ENCODE measurements around the gene JCAD. TPM values are rescaled to one million over a fixed set of nuclear protein-coding genes. Genes with fewer than 3 reads are reported as not detected.

Gene JCAD
- polyA plus RNA-seq, 1 of the 3 experiments (the other 2 are of a cell fraction): 19.0 TPM

DNA sequence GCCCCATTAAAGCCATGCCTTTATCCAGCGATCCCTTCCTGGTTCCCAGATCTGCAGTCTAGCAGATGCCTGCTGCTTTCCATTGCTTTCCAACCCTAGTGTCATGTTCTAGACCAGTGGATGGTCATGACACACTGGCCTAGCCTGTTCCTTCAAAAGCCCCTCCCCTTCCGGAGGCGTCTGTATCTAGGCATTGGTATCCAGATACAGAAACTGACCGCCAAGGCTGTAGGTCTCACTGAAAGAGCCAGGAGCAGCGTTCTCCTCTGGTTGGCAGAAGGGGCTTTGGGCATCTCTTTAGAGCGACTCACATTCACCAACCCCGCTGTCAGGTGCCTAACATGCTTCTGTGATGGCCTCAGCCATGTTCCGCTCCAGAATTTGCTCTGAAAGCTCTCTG is 22.6 kb downstream of the JCAD start:
- H3K9me3 ChIP-seq: no peaks in the 10 kb centered on the region
- peaks cover 99% of the 10 kb centered on the region for H3K79me2 ChIP-seq (ENCODE audit: insufficient read depth)
- no peaks in the 10 kb centered on the region for H3K27me3 ChIP-seq (ENCODE audit: insufficient read depth)
- no peak overlapping the region for H3K4me3 ChIP-seq (ENCODE audit: low read depth in 2 of 2, low read length in 1 of 2)
- CTCF ChIA-PET: no interaction called here
- H3F3A ChIP-seq (replicated peaks; ENCODE audit: insufficient read depth): peaks cover 8% of the 10 kb centered on the region
- no peak overlapping the region for H2AFZ ChIP-seq (ENCODE audit: low read depth)
- H3K4me2 ChIP-seq: no peak overlapping the region
- peaks cover 67 to 77% of the 10 kb centered on the region in 2 experiments for H3K36me3 ChIP-seq (replicated peaks in 1 of 2; ENCODE audit: control insufficient read depth in 1 of 2, insufficient read depth in 2 of 2, low read length in 1 of 2)
- POLR2A ChIA-PET: no interaction called here
- no peaks in the 10 kb centered on the region for H3K9me2 ChIP-seq
- no peak for DNase-seq
- peaks cover 81% of the 10 kb centered on the region for H4K20me1 ChIP-seq (ENCODE audit: insufficient read depth)
- H3K4me1 ChIP-seq (ENCODE audit: control insufficient read depth in 1 of 2, insufficient read depth in 2 of 2, low read depth in 1 of 2, low read length in 1 of 2): peaks cover 0 to 4% of the 10 kb centered on the region in 2 experiments; a peak in 1 of 4 replicates
- H3K27ac ChIP-seq (ENCODE audit: low read depth in 2 of 2, low read length in 1 of 2): no peak overlapping the region
- no peak overlapping the region for H3K9ac ChIP-seq
- WGBS (ENCODE audit: low lambda C conversion rate): 95% methylated on average over 7 of the region's 8 CpGs
- no peak for TF ChIP-seq SMC3 (IDR thresholded peaks at IDR 0.05; ENCODE audit: low read depth, low read length)
- TF ChIP-seq, protein P1, sequence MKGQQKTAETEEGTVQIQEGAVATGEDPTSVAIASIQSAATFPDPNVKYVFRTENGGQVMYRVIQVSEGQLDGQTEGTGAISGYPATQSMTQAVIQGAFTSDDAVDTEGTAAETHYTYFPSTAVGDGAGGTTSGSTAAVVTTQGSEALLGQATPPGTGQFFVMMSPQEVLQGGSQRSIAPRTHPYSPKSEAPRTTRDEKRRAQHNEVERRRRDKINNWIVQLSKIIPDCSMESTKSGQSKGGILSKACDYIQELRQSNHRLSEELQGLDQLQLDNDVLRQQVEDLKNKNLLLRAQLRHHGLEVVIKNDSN (IDR thresholded peaks at IDR 0.05; ENCODE audit: borderline replicate concordance, low read depth): no peak
- TF ChIP-seq, protein P2, sequence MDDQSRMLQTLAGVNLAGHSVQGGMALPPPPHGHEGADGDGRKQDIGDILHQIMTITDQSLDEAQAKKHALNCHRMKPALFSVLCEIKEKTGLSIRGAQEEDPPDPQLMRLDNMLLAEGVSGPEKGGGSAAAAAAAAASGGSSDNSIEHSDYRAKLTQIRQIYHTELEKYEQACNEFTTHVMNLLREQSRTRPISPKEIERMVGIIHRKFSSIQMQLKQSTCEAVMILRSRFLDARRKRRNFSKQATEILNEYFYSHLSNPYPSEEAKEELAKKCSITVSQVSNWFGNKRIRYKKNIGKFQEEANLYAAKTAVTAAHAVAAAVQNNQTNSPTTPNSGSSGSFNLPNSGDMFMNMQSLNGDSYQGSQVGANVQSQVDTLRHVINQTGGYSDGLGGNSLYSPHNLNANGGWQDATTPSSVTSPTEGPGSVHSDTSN (IDR thresholded peaks at IDR 0.05): no peak
- TF ChIP-seq, protein P3, sequence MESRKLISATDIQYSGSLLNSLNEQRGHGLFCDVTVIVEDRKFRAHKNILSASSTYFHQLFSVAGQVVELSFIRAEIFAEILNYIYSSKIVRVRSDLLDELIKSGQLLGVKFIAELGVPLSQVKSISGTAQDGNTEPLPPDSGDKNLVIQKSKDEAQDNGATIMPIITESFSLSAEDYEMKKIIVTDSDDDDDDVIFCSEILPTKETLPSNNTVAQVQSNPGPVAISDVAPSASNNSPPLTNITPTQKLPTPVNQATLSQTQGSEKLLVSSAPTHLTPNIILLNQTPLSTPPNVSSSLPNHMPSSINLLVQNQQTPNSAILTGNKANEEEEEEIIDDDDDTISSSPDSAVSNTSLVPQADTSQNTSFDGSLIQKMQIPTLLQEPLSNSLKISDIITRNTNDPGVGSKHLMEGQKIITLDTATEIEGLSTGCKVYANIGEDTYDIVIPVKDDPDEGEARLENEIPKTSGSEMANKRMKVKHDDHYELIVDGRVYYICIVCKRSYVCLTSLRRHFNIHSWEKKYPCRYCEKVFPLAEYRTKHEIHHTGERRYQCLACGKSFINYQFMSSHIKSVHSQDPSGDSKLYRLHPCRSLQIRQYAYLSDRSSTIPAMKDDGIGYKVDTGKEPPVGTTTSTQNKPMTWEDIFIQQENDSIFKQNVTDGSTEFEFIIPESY (IDR thresholded peaks at IDR 0.05; ENCODE audit: borderline replicate concordance, low read depth): no peak
- no peak for TF ChIP-seq GATA2 (CRISPR knock-in tag; IDR thresholded peaks at IDR 0.05)
- no peak for TF ChIP-seq TEAD4 (IDR thresholded peaks at IDR 0.05; ENCODE audit: borderline replicate concordance, insufficient read depth)
- TF ChIP-seq YY1 (IDR thresholded peaks at IDR 0.05; ENCODE audit: low read depth): no peak
- TF ChIP-seq MEF2A (IDR thresholded peaks at IDR 0.05; ENCODE audit: borderline replicate concordance, low read depth): no peak
- no peak for TF ChIP-seq GABPA (IDR thresholded peaks at IDR 0.05; ENCODE audit: low read depth)
- TF ChIP-seq FOXJ3 (CRISPR knock-in tag; IDR thresholded peaks at IDR 0.05): no peak
- TF ChIP-seq ELF1 (IDR thresholded peaks at IDR 0.05): no peak
- TF ChIP-seq MXI1 (IDR thresholded peaks at IDR 0.05; ENCODE audit: low read depth, low read length): no peak
- no peak for TF ChIP-seq CHD2 (IDR thresholded peaks at IDR 0.05; ENCODE audit: low read length, partially characterized antibody)
- no peak for TF ChIP-seq EP300 (IDR thresholded peaks at IDR 0.05; ENCODE audit: borderline replicate concordance in 1 of 2, low read depth in 1 of 2, low read length in 1 of 2)
- TF ChIP-seq FOSL2 (IDR thresholded peaks at IDR 0.05; ENCODE audit: borderline replicate concordance, low read depth): no peak
- TF ChIP-seq, protein P4, sequence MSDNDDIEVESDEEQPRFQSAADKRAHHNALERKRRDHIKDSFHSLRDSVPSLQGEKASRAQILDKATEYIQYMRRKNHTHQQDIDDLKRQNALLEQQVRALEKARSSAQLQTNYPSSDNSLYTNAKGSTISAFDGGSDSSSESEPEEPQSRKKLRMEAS (IDR thresholded peaks at IDR 0.05; ENCODE audit: low read depth): no peak
- TF ChIP-seq NFIC (IDR thresholded peaks at IDR 0.05; ENCODE audit: borderline replicate concordance): no peak
- TF ChIP-seq SIN3A (IDR thresholded peaks at IDR 0.05; ENCODE audit: borderline replicate concordance, low read depth, low read length): no peak
- TF ChIP-seq POLR2AphosphoS5 (IDR thresholded peaks at IDR 0.05; ENCODE audit: low read depth, low read length): no peak
